ENCODE results near the gene KLHL10.
"Not testable (repeated sequence)": the region's sequence is repeated elsewhere in the genome, so short reads cannot be mapped to it uniquely, and the experiment has no call there.

KLHL10 gene

GRCh38 chr17:41871789-41872188 lies 34.2 kb downstream of the KLHL10 start:
- H2AFZ ChIP-seq (ENCODE audit: low read depth): no peak overlapping the region
- H3K79me2 ChIP-seq (ENCODE audit: insufficient read depth, low read depth): no peaks in the 10 kb centered on the region
- H4K20me1 ChIP-seq (ENCODE audit: insufficient read depth): no peaks in the 10 kb centered on the region
- H3K27me3 ChIP-seq (ENCODE audit: insufficient read depth, low read depth): no peaks in the 10 kb centered on the region
- no peak overlapping the region for H3K27ac ChIP-seq
- TF ChIP-seq CTCF (conservative IDR thresholded peaks at IDR 0.05; ENCODE audit: low read depth, low read length): no peak
- no peak overlapping the region for H3K4me2 ChIP-seq
- H3K4me1 ChIP-seq (ENCODE audit: low read depth, poor library complexity, severe bottlenecking): no peaks in the 10 kb centered on the region
- H3K4me3 ChIP-seq (IDR thresholded peaks at IDR 0.05; ENCODE audit: insufficient read depth, low read depth, low read length): no peak overlapping the region
- no peaks in the 10 kb centered on the region; the same call in 1 of the 2 replicates for H3K36me3 ChIP-seq (ENCODE audit: insufficient read depth)
- H3K9ac ChIP-seq: no peak overlapping the region

GRCh38 chr17:41873559-41874292 lies 36.1 kb downstream of the KLHL10 start:
- Histone ChIP-seq H3K4me1 (ENCODE audit: low read depth, poor library complexity, severe bottlenecking) (no peaks in the 10 kb centered on the region), H3K27me3 (ENCODE audit: insufficient read depth, low read depth) (no peaks in the 10 kb centered on the region), H3K4me3 (IDR thresholded peaks at IDR 0.05; ENCODE audit: insufficient read depth, low read depth, low read length) (no peak overlapping the region), H3K27ac (no peak overlapping the region), H3K4me2 (no peak overlapping the region), H4K20me1 (ENCODE audit: insufficient read depth) (no peaks in the 10 kb centered on the region), H2AFZ (ENCODE audit: low read depth) (no peak overlapping the region), H3K9ac (no peak overlapping the region), H3K36me3 (ENCODE audit: insufficient read depth) (peaks cover 16% of the 10 kb centered on the region; the same call in 1 of the 2 replicates), H3K79me2 (ENCODE audit: insufficient read depth, low read depth) (no peaks in the 10 kb centered on the region)
- TF ChIP-seq CTCF (conservative IDR thresholded peaks at IDR 0.05; ENCODE audit: low read depth, low read length): no peak

GRCh38 chr17:41874293-41874670 lies 36.7 kb downstream of the KLHL10 start:
- not testable (repeated sequence) for H3K79me2 ChIP-seq (ENCODE audit: insufficient read depth, low read depth)

GRCh38 chr17:41880130-41880529 lies 42.5 kb downstream of the KLHL10 start:
- Histone ChIP-seq H3K4me3 (IDR thresholded peaks at IDR 0.05; ENCODE audit: insufficient read depth, low read depth, low read length) (no peak overlapping the region), H3K27ac (no peak overlapping the region), H3K4me2 (no peak overlapping the region), H3K4me1 (ENCODE audit: low read depth, poor library complexity, severe bottlenecking) (no peaks in the 10 kb centered on the region), H3K27me3 (ENCODE audit: insufficient read depth, low read depth) (no peaks in the 10 kb centered on the region), H3K79me2 (ENCODE audit: insufficient read depth, low read depth) (no peaks in the 10 kb centered on the region), H3K36me3 (ENCODE audit: insufficient read depth) (peaks cover 24% of the 10 kb centered on the region; the same call in 1 of the 2 replicates), H2AFZ (ENCODE audit: low read depth) (no peak overlapping the region), H3K9ac (no peak overlapping the region), H4K20me1 (ENCODE audit: insufficient read depth) (no peaks in the 10 kb centered on the region)
- TF ChIP-seq CTCF (conservative IDR thresholded peaks at IDR 0.05; ENCODE audit: low read depth, low read length): no peak

More at GRCh38 chr17:41874293-41874670, 36.7 kb downstream of the KLHL10 start:
- not testable (repeated sequence) for H3K9ac ChIP-seq; H3K4me2 ChIP-seq; H3K4me1 ChIP-seq (ENCODE audit: low read depth, poor library complexity, severe bottlenecking); H4K20me1 ChIP-seq (ENCODE audit: insufficient read depth); H3K27ac ChIP-seq; H3K27me3 ChIP-seq (ENCODE audit: insufficient read depth, low read depth); H2AFZ ChIP-seq (ENCODE audit: low read depth); H3K4me3 ChIP-seq (IDR thresholded peaks at IDR 0.05; ENCODE audit: insufficient read depth, low read depth, low read length)
- H3K36me3 ChIP-seq (ENCODE audit: insufficient read depth): peaks cover 18% of the 10 kb centered on the region; the same call in 1 of the 2 replicates

- H2AFZ ChIP-seq (ENCODE audit: low read depth): no peak overlapping the region
- H3K27me3 ChIP-seq (ENCODE audit: insufficient read depth, low read depth): no peaks in the 10 kb centered on the region
- H3K4me1 ChIP-seq (ENCODE audit: low read depth, poor library complexity, severe bottlenecking): no peaks in the 10 kb centered on the region
- no peak overlapping the region for H3K4me2 ChIP-seq
- H3K9ac ChIP-seq: no peak overlapping the region
- H4K20me1 ChIP-seq (ENCODE audit: insufficient read depth): no peaks in the 10 kb centered on the region
- H3K36me3 ChIP-seq (ENCODE audit: insufficient read depth): peaks cover 33% of the 10 kb centered on the region; the same call in 1 of the 2 replicates
- H3K4me3 ChIP-seq (IDR thresholded peaks at IDR 0.05; ENCODE audit: insufficient read depth, low read depth, low read length): no peak overlapping the region
- TF ChIP-seq CTCF (conservative IDR thresholded peaks at IDR 0.05; ENCODE audit: low read depth, low read length): no peak
- H3K79me2 ChIP-seq (ENCODE audit: insufficient read depth, low read depth): no peaks in the 10 kb centered on the region
- H3K27ac ChIP-seq: no peak overlapping the region
These were observed 45.1 kb downstream of the KLHL10 start for GRCh38 chr17:41882756-41883155.

Data from KMS-11 (cell line).